Mesothelial cell of epicardium (in vitro differentiated cells): ENCODE results near the gene PHRF1. TPM values are rescaled to one million over a fixed set of nuclear protein-coding genes. Genes with fewer than 3 reads are reported as not detected.
A peak's percentile ranks its signal among the peaks of the same experiment; 100 is the strongest.

Experiments used
- DNase-seq, 2 experiments: peaks; one replicate each; pipeline ENCODE4 v3.0.0; 2021; ENCODE audit warnings: low spot score in 2 of 2; ENCODE audit not compliant: unreplicated experiment in 2 of 2
- H3K27ac Mint-ChIP-seq: 2 replicates; pipeline ENCODE4 v1.8.0; 2021; ENCODE audit warnings: mixed read lengths
- H3K27me3 Mint-ChIP-seq: 2 replicates; pipeline ENCODE4 v1.8.0; 2021; ENCODE audit warnings: low read depth, mixed read lengths
- H3K36me3 Mint-ChIP-seq: 2 replicates; pipeline ENCODE4 v1.8.0; 2021; ENCODE audit warnings: mixed read lengths
- H3K4me1 Mint-ChIP-seq: 2 replicates; pipeline ENCODE4 v1.8.0; 2021; ENCODE audit warnings: mixed read lengths
- H3K4me3 Mint-ChIP-seq: 2 replicates; pipeline ENCODE4 v1.8.0; 2021; ENCODE audit warnings: mild to moderate bottlenecking, moderate library complexity, mixed read lengths
- H3K9me3 Mint-ChIP-seq: 2 replicates; pipeline ENCODE4 v1.8.0; 2021; ENCODE audit warnings: mixed read lengths
- CTCF ChIP-seq: fragments of 200-600 bp; sonication (generic); IDR thresholded peaks from one replicate; pipeline ENCODE4 v1.5.0; 2021; ENCODE audit warnings: antibody characterized with exemption; ENCODE audit not compliant: unreplicated experiment
- total RNA-seq: library from RNA; stranded (reverse); gene quantifications from 3 replicates; pipeline ENCODE4 v1.2.1, GENCODE V29; 2021

Gene PHRF1
- total RNA-seq, 1 donor from 2014 or later, result 51.1 TPM

GRCh38 chr11:636511-637332 is 60.5 kb downstream of the PHRF1 start, which contains the start of gene DRD4:
DRD4 (plus strand) TSS chr11:637269; CDS start chr11:637305, 36 bp downstream.
- TF ChIP-seq CTCF, result no peak
- peaks cover 5% of the 10 kb centered on the region for H3K36me3 Mint-ChIP-seq
- H3K27me3 Mint-ChIP-seq, result peaks cover 55% of the 10 kb centered on the region
- H3K4me3 Mint-ChIP-seq, result peak within 1 kb of the TSS; percentile 58
- H3K9me3 Mint-ChIP-seq, result no peaks in the 10 kb centered on the region
- H3K27ac Mint-ChIP-seq, result peak within 1 kb of the TSS; percentile 8
- DNase-seq, result no peak
- peaks cover 16% of the 10 kb centered on the region for H3K4me1 Mint-ChIP-seq

GRCh38 chr11:637333-637592 is 61.0 kb downstream of the PHRF1 start:
- Mint-ChIP-seq H3K36me3 (peaks cover 5% of the 10 kb centered on the region), H3K27me3 (peaks cover 57% of the 10 kb centered on the region), H3K4me3 (peak overlapping the region; percentile 58), H3K27ac (no peak overlapping the region), H3K4me1 (peaks cover 16% of the 10 kb centered on the region), H3K9me3 (no peaks in the 10 kb centered on the region)
- TF ChIP-seq CTCF, result no peak
- DNase-seq, result no peak

- Mint-ChIP-seq H3K4me3 (peak overlapping the region; percentile 58), H3K4me1 (peaks cover 16% of the 10 kb centered on the region), H3K27me3 (peaks cover 57% of the 10 kb centered on the region), H3K36me3 (peaks cover 4% of the 10 kb centered on the region), H3K9me3 (no peaks in the 10 kb centered on the region), H3K27ac (peak overlapping the region; percentile 8)
- no peak for TF ChIP-seq CTCF
- DNase-seq, result no peak
These were observed 61.6 kb downstream of the PHRF1 start for GRCh38 chr11:637593-638521.

- H3K27me3 Mint-ChIP-seq, result peaks cover 57% of the 10 kb centered on the region
- H3K9me3 Mint-ChIP-seq, result no peaks in the 10 kb centered on the region
- H3K27ac Mint-ChIP-seq, result peak overlapping the region; percentile 39
- peaks cover 16% of the 10 kb centered on the region for H3K4me1 Mint-ChIP-seq
- TF ChIP-seq CTCF, result no peak
- no peak for DNase-seq
- peak overlapping the region; percentile 55 for H3K4me3 Mint-ChIP-seq
- peaks cover 2% of the 10 kb centered on the region for H3K36me3 Mint-ChIP-seq
These were observed 62.5 kb downstream of the PHRF1 start for GRCh38 chr11:638631-639331.

GRCh38 chr11:639332-639955 is 63.2 kb downstream of the PHRF1 start:
- H3K4me3 Mint-ChIP-seq, result peak overlapping the region; percentile 55
- H3K9me3 Mint-ChIP-seq, result no peaks in the 10 kb centered on the region
- peaks cover 16% of the 10 kb centered on the region for H3K4me1 Mint-ChIP-seq
- no peak for DNase-seq
- peaks cover 56% of the 10 kb centered on the region for H3K27me3 Mint-ChIP-seq
- no peak overlapping the region for H3K27ac Mint-ChIP-seq
- H3K36me3 Mint-ChIP-seq, result peaks cover 2% of the 10 kb centered on the region
- TF ChIP-seq CTCF, result no peak
